D721Med (cell line): ENCODE measurements around the gene CBX5.
A peak's percentile ranks its signal among the peaks of the same experiment; 100 is the strongest.
"Not testable (repeated sequence)": the region's sequence is repeated elsewhere in the genome, so short reads cannot be mapped to it uniquely, and the experiment has no call there.

Source experiments
- DNase-seq: peaks from one replicate; pipeline ENCODE4 v3.0.0; 2011; ENCODE audit warnings: low spot score; ENCODE audit not compliant: insufficient read length
- FAIRE-seq: peaks from 2 replicates; lab custom pipeline; 2011; peaks lifted over from hg19 to GRCh38; lab: Jason Lieb, UNC
- TF ChIP-seq, protein P1 (sequence below): IDR thresholded peaks from 2 replicates; pipeline ENCODE4 v1.5.1; 2012; ENCODE audit warnings: mild to moderate bottlenecking, control low read depth; ENCODE audit not compliant: insufficient read depth; ENCODE audit errors: missing control alignments

CBX5 gene

DNA sequence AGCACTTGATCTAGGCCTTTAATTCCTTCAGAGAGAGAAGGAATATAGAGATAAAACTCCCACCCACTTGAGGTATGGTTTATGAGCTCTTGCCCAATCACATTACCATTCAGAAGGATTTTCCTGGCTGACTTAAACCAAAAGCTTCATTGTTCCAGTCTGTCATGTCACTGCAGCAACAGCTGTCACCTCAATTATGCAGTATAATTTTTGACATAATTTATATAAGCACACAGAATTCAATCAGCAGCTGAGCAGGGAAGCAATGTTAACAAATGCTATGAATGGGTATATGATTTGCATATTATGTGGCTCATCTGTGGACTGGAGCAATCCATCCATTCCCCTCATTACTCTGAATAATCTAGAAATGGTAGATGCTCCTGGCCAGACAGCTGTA, 40.3 kb downstream of the CBX5 start:
- peak; percentile 38 for DNase-seq
- FAIRE-seq, result peak; percentile 56
- TF ChIP-seq, protein P1, sequence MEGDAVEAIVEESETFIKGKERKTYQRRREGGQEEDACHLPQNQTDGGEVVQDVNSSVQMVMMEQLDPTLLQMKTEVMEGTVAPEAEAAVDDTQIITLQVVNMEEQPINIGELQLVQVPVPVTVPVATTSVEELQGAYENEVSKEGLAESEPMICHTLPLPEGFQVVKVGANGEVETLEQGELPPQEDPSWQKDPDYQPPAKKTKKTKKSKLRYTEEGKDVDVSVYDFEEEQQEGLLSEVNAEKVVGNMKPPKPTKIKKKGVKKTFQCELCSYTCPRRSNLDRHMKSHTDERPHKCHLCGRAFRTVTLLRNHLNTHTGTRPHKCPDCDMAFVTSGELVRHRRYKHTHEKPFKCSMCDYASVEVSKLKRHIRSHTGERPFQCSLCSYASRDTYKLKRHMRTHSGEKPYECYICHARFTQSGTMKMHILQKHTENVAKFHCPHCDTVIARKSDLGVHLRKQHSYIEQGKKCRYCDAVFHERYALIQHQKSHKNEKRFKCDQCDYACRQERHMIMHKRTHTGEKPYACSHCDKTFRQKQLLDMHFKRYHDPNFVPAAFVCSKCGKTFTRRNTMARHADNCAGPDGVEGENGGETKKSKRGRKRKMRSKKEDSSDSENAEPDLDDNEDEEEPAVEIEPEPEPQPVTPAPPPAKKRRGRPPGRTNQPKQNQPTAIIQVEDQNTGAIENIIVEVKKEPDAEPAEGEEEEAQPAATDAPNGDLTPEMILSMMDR, result no peak

DNA sequence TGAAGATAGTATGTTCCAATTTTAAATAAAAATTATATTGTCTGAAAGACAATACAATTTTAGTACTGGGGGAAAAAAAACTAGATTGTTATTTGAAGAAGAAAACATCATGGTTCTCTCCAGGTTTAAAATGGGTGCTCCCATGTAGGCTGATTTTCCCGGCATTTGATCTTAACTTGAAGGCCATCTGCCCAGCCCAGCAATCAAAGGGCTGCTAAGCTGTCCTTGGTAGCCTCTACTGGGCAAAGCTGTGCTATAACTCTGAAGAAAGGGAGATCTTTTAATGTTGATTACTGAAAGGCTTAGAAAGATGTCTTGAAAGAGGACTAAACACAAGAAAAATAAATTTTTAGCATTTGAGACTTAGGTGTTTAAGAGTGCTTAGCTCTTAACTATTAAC, 41.4 kb downstream of the CBX5 start:
- DNase-seq (no peak), FAIRE-seq (no peak)
- TF ChIP-seq, protein P1, result no peak

DNA sequence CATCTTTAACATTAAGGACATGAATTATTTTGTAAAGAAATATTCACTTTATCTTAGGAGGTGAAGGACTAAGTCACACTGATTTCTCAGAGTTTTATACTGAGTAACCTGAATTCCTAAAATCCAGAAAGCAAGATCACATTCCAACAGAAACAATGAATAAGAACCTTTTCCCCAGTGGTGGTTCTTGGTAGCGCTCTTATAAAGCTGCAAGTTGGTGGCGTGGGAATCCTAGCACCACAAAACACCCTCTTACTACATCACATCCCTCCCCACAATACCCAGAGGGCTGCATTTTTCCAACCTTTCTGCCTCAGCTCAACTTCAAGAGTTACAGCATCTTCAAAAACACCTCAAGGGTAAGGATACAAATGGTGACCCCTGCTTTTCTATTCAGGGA, 47.1 kb downstream of the CBX5 start:
- TF ChIP-seq, protein P1, result no peak
- FAIRE-seq (no peak), DNase-seq (no peak)

DNA sequence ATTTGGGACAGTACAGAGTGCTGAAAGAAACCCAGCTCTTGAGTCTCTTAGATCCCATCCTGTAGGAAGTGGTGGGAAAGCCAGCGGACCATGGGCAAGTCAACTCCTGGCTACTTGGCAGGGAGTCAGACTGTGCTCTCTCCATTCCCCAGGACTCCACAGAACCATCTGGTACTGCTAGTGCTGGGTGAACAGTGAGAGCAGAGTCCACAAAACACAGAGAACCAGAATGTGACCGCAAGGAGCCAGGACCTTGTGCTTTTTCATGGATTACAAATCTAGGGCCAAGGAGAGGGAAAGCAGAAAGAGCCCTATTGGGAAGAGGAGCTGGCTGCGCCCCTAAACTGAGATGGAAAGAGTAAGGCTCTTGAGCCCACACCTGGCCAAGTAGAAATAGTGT, 48.7 kb downstream of the CBX5 start:
- not testable (repeated sequence) for DNase-seq, FAIRE-seq

DNA sequence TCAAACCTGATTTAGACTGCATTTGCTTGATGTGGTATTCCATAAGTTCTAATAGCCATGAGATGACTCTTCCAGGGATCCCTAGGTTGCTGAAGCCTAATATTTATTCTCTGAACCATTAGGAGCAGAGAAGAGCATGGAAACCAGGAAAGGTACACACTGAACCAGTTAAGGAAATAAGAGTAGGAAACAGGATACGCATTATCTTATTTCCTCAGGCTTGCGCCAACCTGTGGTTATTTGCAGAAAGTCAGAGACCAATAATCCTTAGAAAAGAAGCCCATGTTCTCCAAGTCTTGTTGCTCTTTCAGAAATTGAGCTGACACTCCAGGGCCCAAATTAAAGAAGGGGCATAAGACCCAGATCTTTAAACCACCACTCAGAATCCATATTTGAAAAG, 49.4 kb downstream of the CBX5 start:
- no peak for FAIRE-seq
- TF ChIP-seq, protein P1, result no peak
- DNase-seq, result no peak

DNA sequence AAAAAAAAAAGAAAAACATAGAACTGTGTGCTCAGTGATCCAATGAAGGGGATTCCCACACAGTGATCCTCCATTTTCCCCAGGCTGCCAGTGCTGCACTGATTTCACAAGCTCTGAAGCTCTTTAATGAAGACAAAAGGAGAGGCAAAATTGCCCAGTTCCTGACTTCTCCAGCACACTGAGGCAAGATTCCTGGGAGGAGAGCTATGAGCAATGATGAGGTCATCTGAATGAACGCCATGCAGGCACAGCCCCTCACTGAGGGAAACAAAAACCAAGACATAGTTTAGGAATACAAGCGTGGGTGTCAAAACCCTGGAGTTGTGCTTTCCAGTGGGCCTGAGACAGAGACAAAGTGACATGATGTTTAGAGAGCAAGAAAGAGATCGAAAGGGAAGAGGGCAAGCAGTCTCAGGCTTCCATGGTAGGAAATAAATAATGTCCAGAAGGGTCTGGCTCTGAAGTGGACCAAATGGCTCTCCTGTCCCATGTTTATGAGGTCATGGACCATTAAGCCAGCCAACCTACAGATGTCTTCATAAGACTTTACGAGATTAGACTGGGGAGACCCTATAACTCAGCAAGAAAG, 50.2 kb downstream of the CBX5 start:
- DNase-seq, result no peak
- TF ChIP-seq, protein P1, result no peak
- no peak for FAIRE-seq

DNA sequence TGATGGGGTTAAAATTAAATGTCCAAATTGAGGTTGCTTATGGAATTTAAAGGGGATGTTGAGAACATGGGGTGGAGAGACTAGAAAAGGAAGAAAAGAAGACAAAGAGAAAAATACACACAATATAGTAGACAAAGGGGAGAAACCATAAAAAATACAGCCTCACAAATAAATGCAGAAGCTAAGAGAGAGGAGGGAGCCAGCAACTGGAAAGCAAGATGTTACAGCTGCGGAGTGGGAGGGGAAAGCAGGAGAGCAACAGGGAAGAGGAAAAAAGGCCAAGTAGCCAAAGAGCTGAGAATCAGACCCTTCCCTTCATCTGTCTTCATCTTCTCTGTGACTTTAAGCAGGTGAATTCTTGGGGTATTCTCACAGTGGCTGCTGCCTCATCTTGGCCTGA, 51.5 kb downstream of the CBX5 start:
- TF ChIP-seq, protein P1, result no peak
- FAIRE-seq (no peak), DNase-seq (no peak)

DNA sequence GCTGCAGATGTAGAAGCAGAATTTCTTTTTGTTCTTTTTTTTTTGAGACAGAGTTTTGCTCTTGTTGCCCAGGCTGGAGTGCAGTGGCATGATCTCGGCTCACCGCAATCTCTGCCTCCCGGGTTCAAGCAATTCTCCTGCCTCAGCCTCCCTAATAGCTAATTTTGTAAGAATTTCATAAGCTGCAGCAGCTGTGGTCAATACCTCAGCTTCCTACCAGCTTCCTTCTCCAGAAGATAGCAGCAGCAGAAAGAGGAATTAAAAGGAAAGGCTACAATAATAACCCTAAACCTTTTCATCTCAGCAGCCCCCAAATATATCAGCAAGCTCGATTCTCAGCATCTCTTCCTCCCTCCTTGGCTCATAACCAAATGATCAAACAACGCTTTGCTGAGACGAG, 52.0 kb downstream of the CBX5 start:
- not testable (repeated sequence) for FAIRE-seq, DNase-seq
